ENCODE data around the gene FAM162A.

GRCh38 chr3:122353215-122353614 is 30.8 kb upstream of the FAM162A start:
- TF ChIP-seq POLR2A (IDR thresholded peaks at IDR 0.05) (no peak), EP300 (IDR thresholded peaks at IDR 0.05) (no peak)

Data from suprapubic skin (tissue), 2 donors.